Activated CD4-positive, alpha-beta T cell treated with anti-CD3 and anti-CD28 coated beads for 1 hour (primary cell): ENCODE measurements around the gene MGAT3.
A peak's percentile ranks its signal among the peaks of the same experiment; 100 is the strongest.
"Not testable (repeated sequence)": the region's sequence is repeated elsewhere in the genome, so short reads cannot be mapped to it uniquely, and the experiment has no call there.

ENCODE experiments used
- DNase-seq: peaks from one replicate; pipeline ENCODE4 v3.0.0-alpha.2; 2020

MGAT3 gene

GRCh38 chr22:39518996-39519680 is 62.3 kb downstream of the MGAT3 start:
- DNase-seq = no peak

- peak; percentile 95 for DNase-seq
Observed at GRCh38 chr22:39519681-39520225, 62.9 kb downstream of the MGAT3 start.

- peak; percentile 88 for DNase-seq
Observed at GRCh38 chr22:39520226-39521105, 63.7 kb downstream of the MGAT3 start, which contains the start of gene ATF4. TSS of gene ATF4 (plus strand) at chr22:39520562. CDS start at chr22:39521446, 884 bp downstream.

- not testable (repeated sequence) for DNase-seq
Observed at GRCh38 chr22:39521106-39521885, 64.5 kb downstream of the MGAT3 start.

- not testable (repeated sequence) for DNase-seq
Observed at GRCh38 chr22:39522091-39522490, 65.3 kb downstream of the MGAT3 start.

GRCh38 chr22:39522567-39523300 is 65.9 kb downstream of the MGAT3 start:
- DNase-seq = no peak

- no peak for DNase-seq
Observed at GRCh38 chr22:39524089-39524752, 67.4 kb downstream of the MGAT3 start.

- no peak for DNase-seq
Observed at GRCh38 chr22:39524753-39525657, 68.2 kb downstream of the MGAT3 start.

GRCh38 chr22:39525658-39525975 is 68.8 kb downstream of the MGAT3 start:
- no peak for DNase-seq

GRCh38 chr22:39526736-39527171 is 69.9 kb downstream of the MGAT3 start:
- DNase-seq = no peak

- DNase-seq = no peak
Observed at GRCh38 chr22:39527481-39527961, 70.7 kb downstream of the MGAT3 start.

- no peak for DNase-seq
Observed at GRCh38 chr22:39528080-39528661, 71.4 kb downstream of the MGAT3 start.

- peak; percentile 88 for DNase-seq
Observed at GRCh38 chr22:39528681-39529486, 72.1 kb downstream of the MGAT3 start.

- no peak for DNase-seq
Observed at GRCh38 chr22:39529487-39529851, 72.7 kb downstream of the MGAT3 start.

GRCh38 chr22:39530116-39530515 is 73.3 kb downstream of the MGAT3 start:
- no peak for DNase-seq

GRCh38 chr22:39530692-39531331 is 74.0 kb downstream of the MGAT3 start:
- no peak for DNase-seq

- DNase-seq = peak; percentile 98
Observed at GRCh38 chr22:39532215-39533073, 75.6 kb downstream of the MGAT3 start, which contains the start of gene RPS19BP1. TSS of gene RPS19BP1 (minus strand) at chr22:39532748. CDS start at chr22:39532738, 10 bp downstream.
